ENCODE measurements around the gene TNIP1.

TNIP1 gene

GRCh38 chr5:151107738-151108520 lies 27.1 kb upstream of the TNIP1 start:
- no peak overlapping the region for H3K4me3 ChIP-seq (ENCODE audit: low read length)
- H3K9me2 ChIP-seq (replicated peaks; ENCODE audit: control insufficient read depth, low read length) = no peaks in the 10 kb centered on the region
- no peak overlapping the region for H3K27ac ChIP-seq (ENCODE audit: low read depth, low read length)
- H3K36me3 ChIP-seq (ENCODE audit: control insufficient read depth, low read length) = no peaks in the 10 kb centered on the region
- H3K27me3 ChIP-seq (ENCODE audit: control insufficient read depth, low read length) = no peaks in the 10 kb centered on the region
- H3F3A ChIP-seq (ENCODE audit: control insufficient read depth, insufficient read depth) = no peaks in the 10 kb centered on the region
- H3K79me2 ChIP-seq (ENCODE audit: control insufficient read depth, low read length) = no peaks in the 10 kb centered on the region
- H3K9me3 ChIP-seq (ENCODE audit: control insufficient read depth, insufficient read depth, low read length) = no peaks in the 10 kb centered on the region
- no peak for TF ChIP-seq CTCF (IDR thresholded peaks at IDR 0.05; ENCODE audit: low read depth, low read length, poor library complexity, severe bottlenecking)
- TF ChIP-seq EZH2phosphoT487 (IDR thresholded peaks at IDR 0.05; ENCODE audit: borderline replicate concordance, low read length) = no peak
- peaks cover 17% of the 10 kb centered on the region for H3K4me1 ChIP-seq (ENCODE audit: control insufficient read depth, low read length)
- H4K20me1 ChIP-seq (ENCODE audit: control insufficient read depth, insufficient read depth, low read depth, low read length) = no peaks in the 10 kb centered on the region
- no peak overlapping the region for H3K4me2 ChIP-seq (ENCODE audit: low read length)

- Histone ChIP-seq H3F3A (ENCODE audit: control insufficient read depth, insufficient read depth) (no peaks in the 10 kb centered on the region), H3K36me3 (ENCODE audit: control insufficient read depth, low read length) (no peaks in the 10 kb centered on the region), H3K27me3 (ENCODE audit: control insufficient read depth, low read length) (no peaks in the 10 kb centered on the region), H3K27ac (ENCODE audit: low read depth, low read length) (no peak overlapping the region), H4K20me1 (ENCODE audit: control insufficient read depth, insufficient read depth, low read depth, low read length) (no peaks in the 10 kb centered on the region), H3K4me3 (ENCODE audit: low read length) (no peak overlapping the region), H3K9me2 (replicated peaks; ENCODE audit: control insufficient read depth, low read length) (no peaks in the 10 kb centered on the region), H3K79me2 (ENCODE audit: control insufficient read depth, low read length) (no peaks in the 10 kb centered on the region), H3K4me2 (ENCODE audit: low read length) (no peak overlapping the region), H3K9me3 (ENCODE audit: control insufficient read depth, insufficient read depth, low read length) (no peaks in the 10 kb centered on the region), H3K4me1 (ENCODE audit: control insufficient read depth, low read length) (peaks cover 17% of the 10 kb centered on the region)
- TF ChIP-seq EZH2phosphoT487 (IDR thresholded peaks at IDR 0.05; ENCODE audit: borderline replicate concordance, low read length) (no peak), CTCF (IDR thresholded peaks at IDR 0.05; ENCODE audit: low read depth, low read length, poor library complexity, severe bottlenecking) (no peak)
Measured at GRCh38 chr5:151107084-151107483, 26.2 kb upstream of the TNIP1 start.

- TF ChIP-seq CTCF (IDR thresholded peaks at IDR 0.05; ENCODE audit: low read depth, low read length, poor library complexity, severe bottlenecking) (no peak), EZH2phosphoT487 (IDR thresholded peaks at IDR 0.05; ENCODE audit: borderline replicate concordance, low read length) (no peak)
- Histone ChIP-seq H3K9me2 (replicated peaks; ENCODE audit: control insufficient read depth, low read length) (no peaks in the 10 kb centered on the region), H3K79me2 (ENCODE audit: control insufficient read depth, low read length) (no peaks in the 10 kb centered on the region), H3K4me2 (ENCODE audit: low read length) (no peak overlapping the region), H3K4me3 (ENCODE audit: low read length) (no peak overlapping the region), H3K4me1 (ENCODE audit: control insufficient read depth, low read length) (peaks cover 17% of the 10 kb centered on the region), H3K36me3 (ENCODE audit: control insufficient read depth, low read length) (no peaks in the 10 kb centered on the region), H4K20me1 (ENCODE audit: control insufficient read depth, insufficient read depth, low read depth, low read length) (no peaks in the 10 kb centered on the region), H3F3A (ENCODE audit: control insufficient read depth, insufficient read depth) (no peaks in the 10 kb centered on the region), H3K27me3 (ENCODE audit: control insufficient read depth, low read length) (no peaks in the 10 kb centered on the region), H3K27ac (ENCODE audit: low read depth, low read length) (no peak overlapping the region), H3K9me3 (ENCODE audit: control insufficient read depth, insufficient read depth, low read length) (no peaks in the 10 kb centered on the region)
Measured at GRCh38 chr5:151106509-151106908, 25.7 kb upstream of the TNIP1 start.

Measured in DOHH2 (cell line).